ENCODE measurements around the gene IMPDH2.

DNA sequence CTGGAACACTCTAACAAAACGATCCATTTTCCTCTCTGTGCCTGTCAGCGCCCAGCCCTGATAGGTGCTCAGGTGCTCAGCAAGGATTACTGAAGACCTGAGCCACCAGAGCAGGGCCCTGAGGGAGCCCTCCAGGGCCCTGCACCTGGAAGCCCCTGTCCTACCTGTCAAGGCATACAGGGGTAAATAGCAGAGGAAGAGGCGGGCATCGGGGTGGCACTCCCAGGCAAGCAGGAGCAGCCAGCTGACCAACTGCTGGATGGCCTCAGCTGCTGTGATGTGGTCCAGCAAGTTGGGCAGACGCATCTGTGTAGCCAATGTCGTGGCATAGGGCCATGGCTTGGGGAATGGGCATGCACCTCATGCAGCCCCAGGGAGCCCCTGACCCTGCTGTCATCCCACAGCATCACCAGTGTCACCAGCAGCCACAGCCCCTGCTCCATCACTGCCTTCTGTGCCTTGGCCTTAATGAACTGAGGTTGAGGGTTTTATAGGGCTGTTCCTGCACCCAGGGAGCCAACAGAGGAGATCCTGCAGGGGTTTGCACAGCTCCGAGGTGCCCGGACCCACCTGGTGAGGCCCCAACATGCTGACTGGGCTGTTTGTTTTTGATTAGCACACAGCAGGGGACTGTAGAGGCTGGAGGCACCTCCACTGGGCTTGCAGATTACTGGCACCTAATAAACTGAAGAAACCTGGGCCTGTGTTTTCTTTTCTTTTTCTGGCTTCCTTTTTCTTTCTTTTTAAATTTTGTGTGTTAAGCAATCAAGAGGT lies 29.9 kb downstream of the IMPDH2 start:
- TF ChIP-seq, protein P1, sequence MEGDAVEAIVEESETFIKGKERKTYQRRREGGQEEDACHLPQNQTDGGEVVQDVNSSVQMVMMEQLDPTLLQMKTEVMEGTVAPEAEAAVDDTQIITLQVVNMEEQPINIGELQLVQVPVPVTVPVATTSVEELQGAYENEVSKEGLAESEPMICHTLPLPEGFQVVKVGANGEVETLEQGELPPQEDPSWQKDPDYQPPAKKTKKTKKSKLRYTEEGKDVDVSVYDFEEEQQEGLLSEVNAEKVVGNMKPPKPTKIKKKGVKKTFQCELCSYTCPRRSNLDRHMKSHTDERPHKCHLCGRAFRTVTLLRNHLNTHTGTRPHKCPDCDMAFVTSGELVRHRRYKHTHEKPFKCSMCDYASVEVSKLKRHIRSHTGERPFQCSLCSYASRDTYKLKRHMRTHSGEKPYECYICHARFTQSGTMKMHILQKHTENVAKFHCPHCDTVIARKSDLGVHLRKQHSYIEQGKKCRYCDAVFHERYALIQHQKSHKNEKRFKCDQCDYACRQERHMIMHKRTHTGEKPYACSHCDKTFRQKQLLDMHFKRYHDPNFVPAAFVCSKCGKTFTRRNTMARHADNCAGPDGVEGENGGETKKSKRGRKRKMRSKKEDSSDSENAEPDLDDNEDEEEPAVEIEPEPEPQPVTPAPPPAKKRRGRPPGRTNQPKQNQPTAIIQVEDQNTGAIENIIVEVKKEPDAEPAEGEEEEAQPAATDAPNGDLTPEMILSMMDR (IDR thresholded peaks at IDR 0.05), result no peak
- no peak for TF ChIP-seq POLR2A (IDR thresholded peaks at IDR 0.05)

Data from testis (tissue), 2 donors.